HG03039 (cell line): Measurements from ENCODE around the gene TRIM62.

Experiments
- ATAC-seq: cut with Tn5 transposase; IDR thresholded peaks from one replicate; pipeline ENCODE4 v1.9.1; 2021; ENCODE audit warnings: mild to moderate bottlenecking, moderate library complexity; ENCODE audit not compliant: unreplicated experiment

Gene TRIM62

DNA sequence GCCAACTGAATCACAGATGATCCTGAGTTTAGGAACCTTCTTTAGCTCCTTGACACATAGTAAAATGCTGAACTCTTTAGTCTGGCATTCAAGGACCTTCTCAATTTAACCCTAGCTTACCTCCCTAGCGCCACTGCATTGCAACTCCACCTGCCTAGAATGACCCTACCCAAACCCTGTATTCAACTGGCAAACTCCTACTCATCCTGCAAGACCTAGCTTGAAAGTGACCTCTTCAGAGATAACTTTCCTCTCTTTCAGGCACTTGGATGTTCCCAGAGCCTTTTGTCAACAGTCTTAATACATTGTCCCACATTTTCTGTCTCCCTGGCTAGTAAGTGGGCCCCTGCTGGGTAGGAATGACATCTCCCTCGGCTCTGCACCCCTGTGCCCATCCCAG, 19.7 kb downstream of the TRIM62 start:
- no peak for ATAC-seq

DNA sequence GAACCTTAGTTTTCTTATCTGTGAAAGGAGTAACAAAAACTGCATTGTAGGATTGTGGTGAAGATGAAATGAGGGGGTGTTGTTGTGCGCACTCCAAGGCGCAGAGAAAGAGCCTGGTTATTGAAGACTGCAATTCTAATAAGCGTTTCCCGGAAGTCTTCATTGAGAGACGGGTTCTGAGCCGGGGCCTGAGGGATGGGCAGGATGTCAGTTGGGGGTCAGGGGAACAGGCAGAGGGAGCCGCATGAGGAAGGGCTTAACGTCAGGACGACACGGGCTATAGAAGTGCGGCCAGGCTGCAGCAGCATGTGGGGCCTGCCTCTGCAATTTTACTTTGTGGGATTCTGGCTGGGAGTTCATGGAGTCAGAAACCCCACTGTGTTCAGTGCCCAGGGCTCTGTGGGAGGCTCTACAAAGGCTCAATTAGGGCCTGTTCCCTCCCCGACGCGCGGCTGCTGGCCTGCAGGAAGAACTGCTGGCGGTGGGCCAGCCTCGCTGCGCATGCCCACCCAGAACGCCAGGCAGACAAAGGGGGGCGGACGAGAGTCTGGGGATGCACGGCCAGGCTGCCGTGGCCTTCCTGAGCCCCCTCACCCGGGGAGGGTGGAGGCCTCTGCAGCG, 20.7 kb downstream of the TRIM62 start:
- no peak for ATAC-seq

DNA sequence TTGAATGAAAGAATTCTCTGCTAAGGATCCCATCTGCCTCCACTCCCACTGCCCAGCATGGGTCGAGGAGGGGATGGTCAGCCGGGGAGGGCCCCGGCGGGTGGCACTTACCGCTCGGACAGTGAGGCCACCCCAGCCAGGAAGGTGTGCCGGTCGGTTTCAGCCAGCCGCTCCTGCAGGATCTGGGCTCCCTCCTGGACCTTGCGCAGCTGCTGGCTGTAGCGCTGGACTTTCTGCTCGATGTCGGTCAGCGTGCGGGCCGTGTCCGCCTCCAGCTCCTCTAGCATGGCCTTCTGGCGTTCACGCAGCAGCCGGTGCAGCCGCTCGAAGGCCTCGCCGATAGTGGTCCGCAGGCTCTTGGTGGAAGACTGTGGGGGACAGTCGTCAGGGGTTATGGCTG, 22.3 kb downstream of the TRIM62 start:
- ATAC-seq, result no peak

DNA sequence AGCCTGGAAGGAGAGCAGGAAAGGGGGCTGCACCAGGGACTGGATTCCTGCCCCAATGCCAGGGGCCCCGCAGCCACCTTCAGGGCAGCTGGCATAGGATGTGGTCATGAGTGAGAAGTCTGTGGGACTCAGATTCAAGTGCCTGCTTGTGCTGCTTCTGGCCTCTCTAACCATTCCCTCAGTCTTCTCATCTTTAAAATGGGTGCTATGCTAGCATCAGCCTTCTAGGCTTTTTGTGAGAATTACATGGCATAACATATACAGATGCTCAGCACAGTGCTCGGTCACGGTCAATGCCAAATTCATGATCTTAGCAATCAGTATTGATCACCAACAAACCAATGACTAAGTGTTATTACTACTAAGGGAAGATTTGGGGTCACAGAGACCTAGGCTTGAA, 23.5 kb downstream of the TRIM62 start:
- no peak for ATAC-seq

DNA sequence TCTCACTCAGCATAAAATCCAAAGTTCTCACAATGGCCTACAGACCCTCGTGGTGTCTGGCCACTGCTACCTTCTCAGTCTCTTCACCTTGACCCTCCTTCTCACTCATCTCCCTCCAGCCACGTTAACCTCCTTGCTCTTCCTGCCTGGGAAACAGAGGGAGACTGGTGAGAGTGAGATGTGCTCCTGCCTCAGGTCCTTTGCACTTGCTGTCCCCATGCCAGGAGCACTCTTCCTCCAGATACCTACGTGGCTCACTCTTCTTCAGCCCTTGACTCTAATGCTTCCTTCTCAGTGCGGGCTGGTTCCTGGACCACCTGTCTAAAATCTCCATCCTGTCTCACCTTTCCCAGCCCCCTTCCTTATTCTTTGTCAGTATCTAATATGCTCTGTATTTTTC, 24.7 kb downstream of the TRIM62 start:
- ATAC-seq, result no peak

DNA sequence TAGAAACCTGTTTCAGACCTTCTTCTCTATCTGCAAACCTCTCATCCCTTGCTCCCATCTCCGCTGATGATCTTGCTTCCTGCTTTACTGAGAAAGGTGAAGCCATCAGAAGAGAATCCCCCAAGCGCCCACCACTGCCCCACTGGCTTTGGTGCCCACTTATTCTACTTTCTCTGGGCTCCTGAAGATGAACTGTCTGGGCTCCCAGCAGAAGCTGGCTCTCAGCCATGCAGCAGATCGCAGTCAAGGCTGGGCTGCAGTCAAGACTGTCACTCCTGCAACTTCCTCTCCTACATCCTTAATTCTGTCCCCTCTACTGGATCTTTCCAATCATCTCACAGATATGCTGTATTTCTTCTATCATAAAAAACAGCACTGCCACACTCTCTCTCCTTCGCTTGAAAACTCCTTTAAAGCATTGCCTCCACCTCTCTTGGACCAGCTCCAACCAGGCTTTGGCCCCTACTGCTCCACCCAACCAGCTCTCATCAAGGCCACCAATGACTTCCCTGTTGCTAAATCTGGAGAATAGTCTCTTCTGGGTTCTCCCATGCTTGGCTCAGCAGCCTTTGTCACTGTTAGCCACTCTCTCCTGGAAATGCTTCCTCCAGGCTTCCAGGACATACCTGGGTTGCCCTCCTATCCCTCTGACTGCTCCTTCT, 25.8 kb downstream of the TRIM62 start:
- ATAC-seq, result no peak

DNA sequence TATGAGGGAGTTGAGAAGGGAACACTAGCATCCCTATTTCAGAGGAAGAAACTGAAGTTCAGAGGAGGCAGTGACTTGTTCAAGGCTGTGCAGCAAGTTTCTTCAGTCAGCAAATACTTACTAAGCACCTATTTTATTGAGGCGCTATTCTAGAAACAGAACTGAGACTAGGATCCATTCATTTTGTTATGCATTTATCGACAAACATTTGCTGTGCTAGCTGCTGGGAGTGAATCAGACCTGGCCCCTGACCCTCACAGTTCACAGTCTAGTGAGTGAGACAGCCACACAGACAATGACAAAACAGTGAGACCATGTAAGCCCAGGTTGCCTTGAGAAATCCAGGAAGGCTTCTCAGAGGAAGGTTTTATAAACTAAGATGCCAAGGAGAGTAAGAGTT, 28.2 kb downstream of the TRIM62 start:
- no peak for ATAC-seq

DNA sequence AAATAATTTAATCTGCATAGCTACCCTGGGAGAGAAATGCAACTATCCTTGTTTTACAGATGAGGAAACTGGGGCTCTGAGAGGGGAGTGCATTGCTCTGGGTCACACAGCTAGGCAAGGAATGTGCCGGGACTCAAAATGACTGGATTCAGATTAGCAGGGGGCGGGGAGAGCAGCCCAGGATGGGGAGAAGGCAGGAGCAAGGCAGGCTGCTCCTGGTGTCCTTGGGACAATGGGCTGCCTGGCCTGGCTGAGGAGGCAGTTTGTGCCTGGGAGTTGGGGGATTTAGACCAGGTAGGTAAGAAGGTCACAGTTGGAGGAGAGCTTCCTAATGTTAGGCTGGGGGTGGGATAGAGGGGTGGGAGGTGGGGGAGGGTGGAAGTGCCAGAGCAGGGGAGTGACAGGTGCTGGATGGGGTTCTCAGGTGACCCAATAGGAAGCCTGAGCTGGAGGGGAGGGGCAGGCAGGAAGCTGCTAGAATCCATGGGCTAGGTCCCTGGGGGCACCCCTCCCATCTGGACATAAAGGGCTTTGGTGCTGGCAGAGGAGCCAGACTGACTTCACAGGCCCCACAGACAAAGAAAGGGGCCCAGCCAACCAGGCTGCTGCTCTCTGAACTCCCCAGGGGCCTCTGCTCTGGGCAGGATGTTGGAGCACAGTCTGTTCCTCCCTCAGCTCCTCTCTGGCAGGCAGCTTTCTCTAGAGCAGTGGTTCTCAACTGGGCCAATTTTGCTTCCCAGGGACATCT, 29.0 kb downstream of the TRIM62 start:
- no peak for ATAC-seq

DNA sequence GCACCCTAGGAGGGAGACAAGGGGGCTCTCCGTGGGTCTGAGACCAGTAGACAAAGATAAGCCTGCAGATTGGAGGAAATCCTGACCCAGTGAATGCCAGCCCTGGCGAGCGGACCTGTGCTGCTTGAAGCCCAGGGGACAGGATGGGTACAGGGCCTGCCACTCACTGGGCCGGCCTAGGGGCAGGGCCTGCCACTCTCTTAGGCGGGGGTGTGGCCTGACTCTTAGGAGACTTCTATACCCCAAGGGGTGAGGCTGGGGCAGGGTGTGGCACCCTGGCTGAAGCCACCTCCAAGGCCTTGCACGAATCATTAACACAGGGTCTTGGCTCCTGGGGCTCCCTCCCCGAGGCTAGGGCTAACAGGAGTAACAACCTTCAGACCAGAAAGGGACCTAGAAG, 30.7 kb downstream of the TRIM62 start:
- no peak for ATAC-seq

DNA sequence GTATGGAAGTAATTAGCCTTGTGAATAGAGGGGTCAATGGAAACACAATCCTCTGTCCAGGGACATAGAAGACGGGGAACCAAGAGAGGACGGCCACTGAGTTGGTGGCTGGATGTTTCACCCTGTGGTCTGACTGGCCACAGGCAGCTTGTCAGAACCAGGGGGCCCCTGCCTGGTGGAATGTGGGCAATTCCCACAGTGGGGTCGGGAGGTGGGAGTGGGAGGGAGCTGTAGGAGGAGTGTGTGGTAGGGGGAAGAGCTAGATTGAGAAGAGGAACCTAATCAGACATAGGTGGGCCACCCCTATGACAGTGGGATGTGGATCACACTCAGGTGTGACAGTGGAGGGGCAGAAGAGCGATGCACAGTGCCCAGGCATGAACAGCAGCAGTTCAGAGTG, 31.3 kb downstream of the TRIM62 start:
- ATAC-seq, result no peak

DNA sequence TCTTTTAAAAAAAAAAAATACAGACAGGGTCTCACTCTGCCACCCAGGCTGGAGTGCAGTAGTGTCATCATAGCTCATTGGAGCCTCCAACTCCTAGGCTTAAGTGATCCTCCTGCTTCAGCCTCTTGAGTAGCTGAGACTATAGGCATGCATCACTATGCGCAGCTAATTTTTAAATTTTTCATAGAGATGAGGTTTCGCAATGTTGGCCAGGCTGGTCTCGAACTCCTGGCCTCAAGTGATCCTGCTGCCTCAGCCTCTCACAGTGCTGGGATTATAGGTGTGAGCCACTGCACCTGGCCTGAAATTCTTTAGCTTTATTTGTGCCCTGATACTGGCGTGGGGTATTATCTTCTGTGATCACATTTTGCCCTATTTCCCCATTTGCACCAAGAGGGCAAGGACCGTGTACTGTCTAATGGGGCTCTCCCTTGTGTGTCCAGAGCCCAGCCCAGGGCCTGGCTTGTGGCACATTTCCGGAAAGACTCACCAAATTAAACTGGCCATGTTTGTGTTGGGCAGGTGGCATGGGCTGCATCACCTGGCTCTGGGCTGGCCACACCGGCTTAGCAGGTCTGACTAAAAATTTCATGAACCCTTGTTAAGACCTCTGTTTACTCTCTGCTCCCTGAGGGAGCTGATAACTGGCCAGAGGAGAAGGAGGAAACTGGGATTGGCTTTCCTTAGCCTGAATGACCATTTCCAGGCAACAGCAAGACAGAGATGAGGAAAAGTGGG, 32.2 kb downstream of the TRIM62 start:
- ATAC-seq, result no peak

DNA sequence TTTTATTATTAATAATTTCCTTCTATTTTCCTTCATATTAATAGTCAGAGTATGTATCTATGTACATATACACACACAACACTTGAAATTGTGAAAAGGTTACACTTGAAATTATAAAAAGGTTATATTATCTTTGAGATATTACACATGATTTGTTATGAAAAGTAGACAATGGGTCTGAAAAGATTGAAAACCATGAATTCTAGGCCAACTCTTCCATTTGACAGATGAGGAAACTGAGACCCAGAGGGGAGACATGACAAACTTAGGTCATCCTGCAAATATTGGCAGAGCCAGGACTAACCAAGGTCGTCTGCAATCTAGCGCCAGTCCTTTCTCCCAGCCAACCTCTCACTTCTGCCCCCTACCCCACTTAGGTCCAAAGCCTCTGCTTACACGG, 33.2 kb downstream of the TRIM62 start:
- no peak for ATAC-seq

DNA sequence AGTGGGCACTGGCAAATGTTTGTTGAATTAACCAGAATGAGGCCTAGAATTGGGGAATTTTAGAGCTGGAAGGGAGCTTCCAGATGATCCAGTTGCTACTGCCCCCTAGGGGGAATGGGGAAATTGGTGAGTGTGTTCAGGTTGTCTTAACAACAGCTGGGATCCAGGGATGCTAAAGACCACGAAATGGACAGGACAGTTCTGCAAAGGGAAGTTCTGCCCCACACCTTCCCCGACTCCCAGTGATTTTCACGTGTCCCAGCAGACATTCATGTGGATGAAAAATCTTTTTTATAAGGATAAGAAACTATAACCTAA, 33.9 kb downstream of the TRIM62 start:
- ATAC-seq, result no peak

DNA sequence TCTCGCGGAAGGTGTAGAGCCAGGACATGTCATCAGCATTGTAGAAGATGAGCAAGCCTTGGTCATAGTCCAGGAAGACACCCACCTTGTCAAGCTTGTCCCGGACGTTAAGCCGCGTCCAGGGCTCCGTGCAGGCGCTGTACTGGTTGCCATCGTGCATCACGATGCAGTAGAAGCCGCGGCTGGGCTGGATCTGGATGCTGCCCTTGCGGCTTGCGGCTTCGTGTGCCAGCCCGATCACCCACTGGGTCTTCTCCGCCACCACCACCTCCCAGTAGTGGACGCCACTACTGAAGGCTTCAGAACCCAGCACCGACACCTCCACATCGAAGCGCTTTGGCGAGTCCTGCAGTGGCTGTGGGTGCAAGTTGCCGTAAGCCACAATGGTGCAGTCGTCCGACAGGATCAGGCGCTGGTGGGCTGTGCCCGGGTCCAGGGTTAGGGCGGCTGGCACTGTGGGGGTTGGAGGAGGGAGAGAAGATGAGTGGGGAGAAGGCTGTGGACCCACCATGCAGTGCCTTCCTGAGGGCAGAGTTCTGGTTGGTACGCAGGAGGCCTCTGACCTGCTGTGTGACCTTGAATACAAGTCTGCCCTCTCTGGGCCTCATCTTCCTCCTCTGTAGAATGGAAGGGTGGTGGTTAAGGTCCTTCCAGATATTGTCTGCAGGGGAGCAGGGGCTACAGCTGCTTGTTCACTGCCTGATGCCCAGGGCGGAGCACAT, 34.4 kb downstream of the TRIM62 start:
- no peak for ATAC-seq

DNA sequence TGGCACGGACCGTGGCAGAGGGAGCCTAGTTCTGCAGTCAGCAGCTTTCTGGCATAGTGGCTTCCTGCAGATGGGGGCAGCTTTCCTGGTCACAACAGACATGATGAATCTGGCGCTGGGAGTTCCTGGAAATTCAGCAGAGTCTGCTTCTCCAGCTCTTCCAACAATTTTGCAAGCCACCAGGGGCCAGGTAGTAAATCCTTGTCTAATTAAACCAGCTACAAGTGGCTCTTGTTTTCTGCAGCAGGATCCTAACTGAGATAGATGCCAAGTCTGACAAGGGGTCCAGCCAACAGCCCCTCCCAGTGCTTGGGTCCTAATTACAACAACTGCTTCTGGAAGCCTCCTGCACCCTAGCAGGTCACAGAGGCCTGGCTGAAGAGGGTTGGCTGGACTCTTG, 35.8 kb downstream of the TRIM62 start:
- no peak for ATAC-seq

DNA sequence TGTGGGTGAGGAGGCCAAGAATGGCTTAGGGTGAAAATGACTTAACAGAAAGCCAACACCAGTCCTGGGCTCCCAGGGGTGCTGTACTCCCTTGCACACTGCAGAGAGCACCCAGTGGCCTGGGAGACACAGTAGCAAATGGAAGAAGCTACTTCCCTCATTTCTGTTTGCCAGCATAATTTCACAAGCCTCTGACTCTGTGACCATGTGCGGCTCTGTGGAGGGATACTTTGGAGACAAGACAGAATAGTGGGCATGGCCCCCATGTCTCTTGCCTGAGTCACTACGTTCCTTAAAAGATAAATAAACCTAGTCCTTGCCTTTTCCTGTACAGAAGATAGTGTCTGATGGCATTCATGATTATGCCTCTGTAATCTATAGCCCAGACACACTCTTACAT, 38.1 kb downstream of the TRIM62 start:
- ATAC-seq, result no peak

DNA sequence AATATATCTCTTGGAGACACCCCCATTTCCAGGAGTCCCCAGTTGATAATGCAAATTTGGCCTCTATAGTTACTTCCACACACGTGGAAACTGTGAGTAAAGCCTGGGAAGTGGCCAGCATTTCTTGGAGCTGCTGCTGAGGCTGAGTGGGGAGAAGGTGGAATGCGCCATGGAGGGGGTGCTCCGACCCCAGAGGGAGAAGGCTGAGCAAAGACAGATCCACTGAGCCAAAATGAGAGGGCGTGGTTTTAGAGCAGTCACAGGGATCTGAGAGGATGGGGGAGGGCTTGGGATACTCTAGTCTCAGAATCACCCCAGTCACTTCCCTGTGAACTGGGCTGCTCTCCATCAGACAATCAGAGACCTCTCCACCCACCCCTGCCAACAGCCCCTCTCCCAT, 38.7 kb downstream of the TRIM62 start:
- no peak for ATAC-seq

DNA sequence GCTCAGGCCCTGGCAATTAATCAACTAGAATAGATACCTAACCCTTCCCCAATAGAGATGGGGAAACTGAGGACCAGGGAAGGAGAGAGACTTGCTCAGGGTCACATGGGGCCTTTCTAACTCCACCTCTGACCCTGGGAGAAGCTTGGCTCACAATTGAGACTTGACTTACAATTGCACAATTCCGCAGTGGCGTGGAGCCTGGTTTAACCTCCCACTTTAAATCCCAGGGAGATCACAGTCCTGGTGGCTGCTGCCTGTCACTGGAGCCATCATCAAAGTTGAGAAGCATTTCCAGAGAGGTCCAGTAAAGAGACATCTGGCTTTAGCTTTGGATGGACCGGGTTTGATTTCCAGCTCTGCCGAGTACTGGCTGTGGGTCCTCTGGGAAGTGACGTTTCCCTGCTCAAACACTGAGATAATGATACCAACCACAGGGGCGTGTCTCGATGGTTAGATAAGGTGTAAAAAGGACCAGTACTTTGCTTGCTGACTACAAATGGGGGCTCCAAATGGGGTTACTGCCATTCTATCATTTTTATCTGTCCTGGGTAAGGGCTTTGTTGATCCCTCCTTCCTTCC, 39.3 kb downstream of the TRIM62 start:
- no peak for ATAC-seq

DNA sequence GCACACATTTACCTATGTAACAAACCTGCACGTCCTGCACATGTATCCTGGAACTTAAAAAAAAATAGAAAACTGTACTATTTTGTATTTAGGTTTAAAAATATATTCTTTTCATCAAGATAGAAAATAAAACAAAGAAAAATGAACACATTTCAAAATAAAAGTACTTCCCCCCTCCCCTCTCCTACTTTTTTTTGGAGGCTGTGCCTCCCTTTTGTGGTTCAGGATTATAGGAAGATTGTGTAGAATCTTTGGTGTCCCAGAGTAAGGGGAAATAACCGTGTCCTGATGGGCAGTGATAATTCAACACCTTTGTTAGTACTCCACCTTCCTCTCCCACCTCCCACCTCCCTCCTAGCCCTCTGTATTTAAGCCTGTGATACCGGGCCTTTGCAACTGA, 40.1 kb downstream of the TRIM62 start:
- no peak for ATAC-seq

DNA sequence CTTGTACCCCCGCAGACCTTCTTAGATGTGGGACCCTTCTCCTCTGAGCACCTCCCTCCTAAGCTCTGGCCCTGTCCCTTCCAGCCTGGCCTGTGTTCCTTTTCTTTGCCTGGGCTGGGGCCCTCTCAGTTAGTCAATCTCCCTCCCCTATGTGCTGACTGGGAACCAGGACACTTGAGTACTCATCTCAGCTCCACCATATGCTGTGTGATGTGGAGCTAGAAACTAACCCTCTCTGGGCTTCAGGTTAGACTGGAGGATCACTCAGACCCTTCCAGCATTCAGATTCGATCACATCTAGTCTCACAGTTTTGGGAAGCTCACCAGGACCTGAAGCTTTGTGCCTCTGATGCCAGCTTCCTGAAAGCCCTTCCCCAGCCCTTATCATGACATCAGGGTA, 40.6 kb downstream of the TRIM62 start:
- no peak for ATAC-seq
